Mesothelial cell of epicardium (in vitro differentiated cells): Measurements from ENCODE around the gene HAAO. TPM values are rescaled to one million over a fixed set of nuclear protein-coding genes. Genes with fewer than 3 reads are reported as not detected.
A peak's percentile ranks its signal among the peaks of the same experiment; 100 is the strongest.

Experiments used
- DNase-seq, 2 experiments: peaks; one replicate each; pipeline ENCODE4 v3.0.0; 2021; ENCODE audit warnings: low spot score in 2 of 2; ENCODE audit not compliant: unreplicated experiment in 2 of 2
- H3K27ac Mint-ChIP-seq: 2 replicates; pipeline ENCODE4 v1.8.0; 2021; ENCODE audit warnings: mixed read lengths
- H3K27me3 Mint-ChIP-seq: 2 replicates; pipeline ENCODE4 v1.8.0; 2021; ENCODE audit warnings: low read depth, mixed read lengths
- H3K36me3 Mint-ChIP-seq: 2 replicates; pipeline ENCODE4 v1.8.0; 2021; ENCODE audit warnings: mixed read lengths
- H3K4me1 Mint-ChIP-seq: 2 replicates; pipeline ENCODE4 v1.8.0; 2021; ENCODE audit warnings: mixed read lengths
- H3K4me3 Mint-ChIP-seq: 2 replicates; pipeline ENCODE4 v1.8.0; 2021; ENCODE audit warnings: mild to moderate bottlenecking, moderate library complexity, mixed read lengths
- H3K9me3 Mint-ChIP-seq: 2 replicates; pipeline ENCODE4 v1.8.0; 2021; ENCODE audit warnings: mixed read lengths
- total RNA-seq: library from RNA; stranded (reverse); gene quantifications from 3 replicates; pipeline ENCODE4 v1.2.1, GENCODE V29; 2021
- TF ChIP-seq, protein P1 (sequence below): fragments of 200-600 bp; sonication (generic); IDR thresholded peaks from one replicate; pipeline ENCODE4 v1.5.0; 2021; ENCODE audit warnings: antibody characterized with exemption; ENCODE audit not compliant: unreplicated experiment

Gene HAAO
- total RNA-seq, 1 donor from 2014 or later: 23.3 TPM

DNA sequence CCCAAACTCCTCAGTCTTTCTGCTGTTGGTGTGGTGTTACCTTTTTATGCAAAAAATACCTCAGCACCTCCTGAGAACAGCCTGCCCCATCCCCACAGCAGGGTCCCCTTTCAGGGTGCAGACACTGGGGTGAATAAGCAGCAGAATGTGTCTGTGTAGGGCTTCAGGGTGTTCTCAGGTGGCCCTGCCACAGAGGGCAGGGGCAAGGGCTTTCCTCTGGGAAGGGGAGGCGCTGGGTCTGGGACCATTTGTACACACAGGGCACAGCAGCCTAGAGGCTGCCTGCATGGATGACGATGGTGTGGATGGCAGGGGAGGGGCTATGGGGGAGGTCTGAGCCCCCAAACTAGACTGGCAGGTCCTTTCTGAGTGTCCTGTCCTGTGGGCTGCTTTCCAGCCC is 2.6 kb downstream of the HAAO start:
- Mint-ChIP-seq H3K4me3 (peak overlapping the region; percentile 14), H3K27me3 (no peaks in the 10 kb centered on the region), H3K27ac (no peak overlapping the region), H3K36me3 (no peaks in the 10 kb centered on the region), H3K9me3 (no peaks in the 10 kb centered on the region), H3K4me1 (peaks cover 39% of the 10 kb centered on the region)
- no peak for DNase-seq
- TF ChIP-seq, protein P1, sequence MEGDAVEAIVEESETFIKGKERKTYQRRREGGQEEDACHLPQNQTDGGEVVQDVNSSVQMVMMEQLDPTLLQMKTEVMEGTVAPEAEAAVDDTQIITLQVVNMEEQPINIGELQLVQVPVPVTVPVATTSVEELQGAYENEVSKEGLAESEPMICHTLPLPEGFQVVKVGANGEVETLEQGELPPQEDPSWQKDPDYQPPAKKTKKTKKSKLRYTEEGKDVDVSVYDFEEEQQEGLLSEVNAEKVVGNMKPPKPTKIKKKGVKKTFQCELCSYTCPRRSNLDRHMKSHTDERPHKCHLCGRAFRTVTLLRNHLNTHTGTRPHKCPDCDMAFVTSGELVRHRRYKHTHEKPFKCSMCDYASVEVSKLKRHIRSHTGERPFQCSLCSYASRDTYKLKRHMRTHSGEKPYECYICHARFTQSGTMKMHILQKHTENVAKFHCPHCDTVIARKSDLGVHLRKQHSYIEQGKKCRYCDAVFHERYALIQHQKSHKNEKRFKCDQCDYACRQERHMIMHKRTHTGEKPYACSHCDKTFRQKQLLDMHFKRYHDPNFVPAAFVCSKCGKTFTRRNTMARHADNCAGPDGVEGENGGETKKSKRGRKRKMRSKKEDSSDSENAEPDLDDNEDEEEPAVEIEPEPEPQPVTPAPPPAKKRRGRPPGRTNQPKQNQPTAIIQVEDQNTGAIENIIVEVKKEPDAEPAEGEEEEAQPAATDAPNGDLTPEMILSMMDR: no peak

DNA sequence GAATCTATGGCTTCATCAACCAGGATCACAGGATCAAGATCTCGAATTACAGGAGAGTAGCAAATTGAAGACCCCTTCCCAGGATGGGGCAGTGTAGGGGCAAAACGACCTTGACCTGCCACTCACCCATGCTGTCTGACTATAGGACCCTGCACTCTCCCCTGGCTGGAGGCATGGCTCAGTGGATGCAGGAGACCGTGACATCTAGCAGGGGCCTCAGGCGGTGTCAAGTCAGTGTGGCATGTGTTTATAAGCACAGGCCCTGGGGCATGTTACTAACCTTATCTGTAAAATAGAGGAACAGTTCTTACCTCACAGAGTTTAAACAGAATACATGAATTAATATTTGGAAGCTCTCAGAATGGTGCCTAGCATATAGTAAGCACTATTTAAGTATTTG is 3.5 kb downstream of the HAAO start:
- Mint-ChIP-seq H3K27me3 (no peaks in the 10 kb centered on the region), H3K9me3 (no peaks in the 10 kb centered on the region), H3K36me3 (peaks cover 2% of the 10 kb centered on the region), H3K4me3 (no peak overlapping the region), H3K27ac (no peak overlapping the region), H3K4me1 (peaks cover 30% of the 10 kb centered on the region)
- TF ChIP-seq, protein P1: no peak
- DNase-seq: no peak

DNA sequence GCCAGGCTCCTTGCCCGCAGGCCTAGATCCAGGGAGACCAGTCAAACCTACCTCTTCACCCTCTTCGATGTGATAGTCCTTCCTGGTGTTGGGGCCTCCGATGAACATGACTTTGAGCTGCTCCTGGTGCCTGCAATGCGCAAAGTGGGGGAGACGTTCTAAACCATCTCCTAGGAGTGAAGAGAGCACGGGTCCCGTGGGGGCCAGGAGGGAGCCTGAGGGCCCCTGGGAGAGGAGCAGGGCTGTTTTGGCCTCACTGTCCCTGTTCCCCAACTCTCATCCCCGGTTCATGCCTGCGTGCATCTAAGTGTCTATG is 3.9 kb downstream of the HAAO start:
- TF ChIP-seq, protein P1: no peak
- Mint-ChIP-seq H3K9me3 (no peaks in the 10 kb centered on the region), H3K4me3 (no peak overlapping the region), H3K27ac (no peak overlapping the region), H3K4me1 (peaks cover 26% of the 10 kb centered on the region), H3K27me3 (no peaks in the 10 kb centered on the region), H3K36me3 (peaks cover 3% of the 10 kb centered on the region)
- no peak for DNase-seq

DNA sequence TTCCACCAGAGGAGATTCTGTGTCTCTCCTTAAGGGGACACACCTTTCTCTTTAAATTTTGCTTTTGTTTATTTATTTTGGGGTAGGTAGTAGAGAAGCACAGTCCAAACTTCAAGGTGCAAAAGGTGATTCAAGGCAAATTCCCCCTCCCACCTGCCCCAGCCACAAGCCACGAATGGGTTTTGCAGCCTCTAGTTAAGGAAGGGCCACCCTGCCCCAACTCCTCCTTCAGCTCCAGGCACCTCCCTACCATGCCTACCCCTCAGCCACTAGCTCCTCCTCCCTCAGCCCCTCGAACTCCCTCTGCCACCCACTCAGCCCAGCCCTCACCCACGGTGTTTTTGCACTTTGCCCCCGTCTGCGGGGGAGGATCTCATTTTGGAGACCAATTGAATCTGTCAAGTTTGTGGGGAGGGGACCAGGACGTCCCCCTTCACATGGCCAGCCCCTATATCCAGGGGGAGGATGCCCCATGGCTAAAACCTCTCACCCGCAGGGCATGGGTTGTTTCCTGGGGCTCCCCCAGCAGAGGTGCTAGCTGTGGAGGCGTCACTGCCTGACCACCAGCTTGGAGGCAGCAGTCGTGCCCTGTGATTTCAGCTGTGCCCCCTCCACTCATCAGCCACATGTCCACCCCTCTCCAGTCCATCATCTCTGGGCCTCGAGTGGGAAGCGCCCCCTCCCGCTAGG is 4.5 kb downstream of the HAAO start:
- Mint-ChIP-seq H3K4me3 (no peak overlapping the region), H3K36me3 (peaks cover 6% of the 10 kb centered on the region), H3K4me1 (peaks cover 23% of the 10 kb centered on the region), H3K9me3 (no peaks in the 10 kb centered on the region), H3K27me3 (no peaks in the 10 kb centered on the region), H3K27ac (no peak overlapping the region)
- TF ChIP-seq, protein P1: no peak
- DNase-seq: no peak

DNA sequence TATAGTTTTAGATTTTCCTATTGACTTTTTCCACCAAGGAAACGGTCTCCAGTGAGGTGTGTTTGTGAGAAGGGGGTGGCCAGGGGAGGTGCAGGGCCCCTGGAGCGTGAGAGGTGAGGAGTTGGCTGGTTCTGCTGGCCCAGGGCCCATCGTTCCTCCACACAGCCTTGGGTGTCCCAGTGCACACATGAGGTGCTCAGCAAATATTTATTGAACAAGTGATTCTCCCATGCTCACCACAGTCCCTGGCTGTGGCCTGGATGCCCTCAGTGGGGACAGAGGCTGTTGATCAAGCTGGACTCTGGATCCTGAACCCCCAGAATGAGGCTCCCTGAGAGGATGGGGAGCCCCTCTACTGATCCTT is 5.0 kb downstream of the HAAO start:
- Mint-ChIP-seq H3K9me3 (peaks cover 2% of the 10 kb centered on the region), H3K27me3 (no peaks in the 10 kb centered on the region), H3K4me1 (peaks cover 23% of the 10 kb centered on the region), H3K27ac (no peak overlapping the region), H3K36me3 (peaks cover 11% of the 10 kb centered on the region), H3K4me3 (no peak overlapping the region)
- TF ChIP-seq, protein P1: no peak
- no peak for DNase-seq
